KMS-11 (cell line): ENCODE results near the gene ZNF423.

ENCODE experiments used
- H2AFZ ChIP-seq: fragments of 200-600 bp; sonication (generic); 2 replicates; pipeline ENCODE4 v1.6.1; 2016; ENCODE audit warnings: antibody characterized with exemption, mixed run types, low read depth
- H3K27ac ChIP-seq: fragments of 200-600 bp; sonication (generic); 2 replicates; pipeline ENCODE4 v1.6.1; 2016; ENCODE audit warnings: mild to moderate bottlenecking, mixed run types
- H3K27me3 ChIP-seq: fragments of 200-600 bp; sonication (generic); 2 replicates; pipeline ENCODE4 v1.6.1; 2017; ENCODE audit warnings: mild to moderate bottlenecking, low read depth, mixed run types, moderate library complexity; ENCODE audit not compliant: insufficient read depth
- H3K36me3 ChIP-seq: fragments of 200-600 bp; sonication (generic); 2 replicates; pipeline ENCODE4 v1.6.1; 2017; ENCODE audit warnings: mild to moderate bottlenecking, mixed run types; ENCODE audit not compliant: insufficient read depth
- H3K4me1 ChIP-seq: fragments of 200-600 bp; sonication (generic); 2 replicates; pipeline ENCODE4 v1.6.1; 2016; ENCODE audit warnings: mild to moderate bottlenecking, low read depth, mixed run types; ENCODE audit not compliant: poor library complexity, severe bottlenecking
- H3K4me2 ChIP-seq: fragments of 200-600 bp; sonication (generic); 2 replicates; pipeline ENCODE4 v1.7.0; 2016; ENCODE audit warnings: mild to moderate bottlenecking, mixed run types
- H3K4me3 ChIP-seq: fragments of 200-600 bp; sonication (generic); IDR thresholded peaks from 2 replicates; pipeline ENCODE4 v1.6.1; 2017; ENCODE audit warnings: low read depth, low read length, mixed read lengths; ENCODE audit not compliant: insufficient read depth
- H3K79me2 ChIP-seq: fragments of 200-600 bp; sonication (generic); 2 replicates; pipeline ENCODE4 v1.6.1; 2016; ENCODE audit warnings: low read depth, mixed run types; ENCODE audit not compliant: insufficient read depth
- H3K9ac ChIP-seq: fragments of 200-600 bp; sonication (generic); 2 replicates; pipeline ENCODE4 v1.6.1; 2016; ENCODE audit warnings: mild to moderate bottlenecking, mixed run types
- H4K20me1 ChIP-seq: fragments of 200-600 bp; sonication (generic); 2 replicates; pipeline ENCODE4 v1.6.1; 2016; ENCODE audit warnings: mild to moderate bottlenecking, mixed run types; ENCODE audit not compliant: insufficient read depth
- CTCF ChIP-seq: fragments of 200-600 bp; sonication (generic); conservative IDR thresholded peaks from 2 replicates; pipeline ENCODE4 v1.6.1; 2017; ENCODE audit warnings: low read depth, mild to moderate bottlenecking, antibody characterized with exemption, low read length, moderate library complexity, mixed read lengths

Gene ZNF423

GRCh38 chr16:49749816-49750215, 106.1 kb downstream of the ZNF423 start:
- no peak for TF ChIP-seq CTCF
- H3K79me2 ChIP-seq = no peaks in the 10 kb centered on the region
- H3K4me1 ChIP-seq = no peaks in the 10 kb centered on the region
- no peak overlapping the region for H3K9ac ChIP-seq
- no peak overlapping the region for H3K27ac ChIP-seq
- no peaks in the 10 kb centered on the region for H4K20me1 ChIP-seq
- H3K27me3 ChIP-seq = peaks cover 14% of the 10 kb centered on the region; the same call in 1 of the 2 replicates
- H2AFZ ChIP-seq = no peak overlapping the region
- H3K36me3 ChIP-seq = no peaks in the 10 kb centered on the region
- H3K4me3 ChIP-seq = no peak overlapping the region
- no peak overlapping the region for H3K4me2 ChIP-seq

GRCh38 chr16:49748322-49748721, 107.6 kb downstream of the ZNF423 start:
- no peaks in the 10 kb centered on the region for H4K20me1 ChIP-seq
- H3K27ac ChIP-seq = no peak overlapping the region
- no peak for TF ChIP-seq CTCF
- no peaks in the 10 kb centered on the region for H3K4me1 ChIP-seq
- H3K9ac ChIP-seq = no peak overlapping the region
- H3K4me2 ChIP-seq = no peak overlapping the region
- no peaks in the 10 kb centered on the region for H3K36me3 ChIP-seq
- peaks cover 14% of the 10 kb centered on the region; the same call in 1 of the 2 replicates for H3K27me3 ChIP-seq
- H3K4me3 ChIP-seq = no peak overlapping the region
- H2AFZ ChIP-seq = no peak overlapping the region
- no peaks in the 10 kb centered on the region for H3K79me2 ChIP-seq

GRCh38 chr16:49747654-49748053, 108.3 kb downstream of the ZNF423 start:
- H3K27me3 ChIP-seq = peaks cover 14% of the 10 kb centered on the region; the same call in 1 of the 2 replicates
- H3K27ac ChIP-seq = no peak overlapping the region
- no peak overlapping the region for H3K4me2 ChIP-seq
- H3K36me3 ChIP-seq = no peaks in the 10 kb centered on the region
- H3K4me3 ChIP-seq = no peak overlapping the region
- H3K9ac ChIP-seq = no peak overlapping the region
- no peaks in the 10 kb centered on the region for H4K20me1 ChIP-seq
- no peak for TF ChIP-seq CTCF
- no peak overlapping the region for H2AFZ ChIP-seq
- no peaks in the 10 kb centered on the region for H3K4me1 ChIP-seq
- no peaks in the 10 kb centered on the region for H3K79me2 ChIP-seq

- Histone ChIP-seq H4K20me1 (no peaks in the 10 kb centered on the region), H3K27me3 (peaks cover 9% of the 10 kb centered on the region; the same call in 1 of the 2 replicates), H2AFZ (no peak overlapping the region), H3K9ac (no peak overlapping the region), H3K27ac (no peak overlapping the region), H3K36me3 (no peaks in the 10 kb centered on the region), H3K79me2 (no peaks in the 10 kb centered on the region), H3K4me3 (no peak overlapping the region), H3K4me1 (no peaks in the 10 kb centered on the region), H3K4me2 (no peak overlapping the region)
- no peak for TF ChIP-seq CTCF
These were observed 109.4 kb downstream of the ZNF423 start for GRCh38 chr16:49746545-49746944.

- Histone ChIP-seq H3K36me3 (no peaks in the 10 kb centered on the region), H3K4me3 (no peak overlapping the region), H4K20me1 (no peaks in the 10 kb centered on the region), H3K27me3 (no peaks in the 10 kb centered on the region; the same call in 1 of the 2 replicates), H3K4me1 (no peaks in the 10 kb centered on the region), H3K9ac (no peak overlapping the region), H3K27ac (no peak overlapping the region), H3K4me2 (no peak overlapping the region), H3K79me2 (no peaks in the 10 kb centered on the region), H2AFZ (no peak overlapping the region)
- TF ChIP-seq CTCF = no peak
These were observed 110.6 kb downstream of the ZNF423 start for GRCh38 chr16:49745311-49745747.
